Fibroblast of peridontal ligament (primary cell): Measurements from ENCODE around the gene ARPC1B.
A peak's percentile ranks its signal among the peaks of the same experiment; 100 is the strongest.
"Not testable (repeated sequence)": the region's sequence is repeated elsewhere in the genome, so short reads cannot be mapped to it uniquely, and the experiment has no call there.

Experiments used
- DNase-seq: peaks from one replicate; pipeline ENCODE4 v3.0.0-alpha.2; 2010; ENCODE audit errors: extremely low read depth

Gene ARPC1B

GRCh38 chr7:99409806-99410205 lies 35.3 kb downstream of the ARPC1B start:
- no peak for DNase-seq

- no peak for DNase-seq
Measured at GRCh38 chr7:99410635-99411034, 36.1 kb downstream of the ARPC1B start.

- DNase-seq, result peak; percentile 69
Measured at GRCh38 chr7:99415513-99416127, 41.1 kb downstream of the ARPC1B start.

- no peak for DNase-seq
Measured at GRCh38 chr7:99418260-99418659, 43.7 kb downstream of the ARPC1B start.

- DNase-seq, result no peak
Measured at GRCh38 chr7:99419323-99420021, 44.9 kb downstream of the ARPC1B start.

- no peak for DNase-seq
Measured at GRCh38 chr7:99420213-99420612, 45.7 kb downstream of the ARPC1B start.

DNA sequence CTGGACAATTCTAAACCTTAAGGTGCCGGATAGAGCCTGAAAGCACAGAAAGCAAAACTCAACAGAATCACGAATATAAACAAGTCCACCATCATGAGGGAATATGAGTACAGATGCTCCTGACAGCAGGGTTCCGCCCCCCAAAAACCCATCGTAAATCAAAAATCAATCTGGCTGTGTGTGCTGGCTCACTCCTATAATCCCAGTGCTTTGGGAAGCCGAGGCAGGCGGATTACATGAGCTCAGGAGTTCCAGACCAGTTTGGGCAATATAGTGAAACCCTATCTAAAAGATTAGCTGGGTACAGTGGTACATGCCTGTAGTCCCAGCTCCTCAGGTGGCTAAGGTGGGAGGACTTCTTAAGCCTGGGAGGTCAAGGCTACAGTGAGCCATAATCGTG lies 46.5 kb downstream of the ARPC1B start:
- no peak for DNase-seq

- no peak for DNase-seq
Measured at GRCh38 chr7:99422186-99422585, 47.7 kb downstream of the ARPC1B start.

- DNase-seq, result no peak
Measured at GRCh38 chr7:99422625-99423024, 48.1 kb downstream of the ARPC1B start.

DNA sequence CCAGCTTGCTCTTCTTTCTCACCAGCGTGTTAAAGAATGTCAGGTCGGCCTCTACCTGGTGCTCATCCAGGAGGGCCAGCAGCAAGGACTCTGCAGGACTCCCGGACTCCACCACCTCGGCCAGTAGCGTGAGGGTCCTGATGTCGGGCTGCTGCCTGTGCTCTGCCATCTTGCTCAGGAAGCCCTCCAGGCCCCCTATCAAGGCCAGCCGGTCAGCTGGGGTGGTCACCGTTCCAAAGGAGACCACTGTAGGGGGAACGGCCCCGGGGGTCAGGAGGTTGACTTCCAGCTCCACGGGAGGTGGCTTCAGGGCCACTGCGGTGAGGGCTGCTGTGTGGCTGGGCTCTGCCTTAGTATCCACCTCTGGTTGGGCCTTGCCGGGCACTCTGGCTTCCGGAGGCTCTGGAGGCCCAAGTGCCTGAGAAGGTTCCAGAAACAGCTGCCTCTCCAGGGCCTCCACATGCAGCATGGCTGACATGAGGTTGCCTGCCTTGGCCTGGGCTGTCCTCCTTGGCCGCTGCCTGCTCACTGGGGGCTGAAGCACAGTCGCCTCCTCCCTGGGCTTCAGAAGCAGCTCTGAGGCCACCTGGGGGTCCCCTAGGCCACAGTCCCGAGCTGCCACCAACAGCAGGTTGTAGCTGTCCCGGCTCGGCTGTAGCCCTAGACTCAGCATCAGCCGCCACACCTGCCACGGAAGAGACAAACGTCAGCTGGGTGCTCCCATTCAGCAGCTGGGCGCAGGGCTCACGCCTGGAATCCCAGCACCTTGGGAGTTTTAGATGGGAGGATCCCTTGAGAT lies 50.6 kb downstream of the ARPC1B start:
- no peak for DNase-seq

GRCh38 chr7:99428972-99429566 lies 54.5 kb downstream of the ARPC1B start:
- no peak for DNase-seq

DNA sequence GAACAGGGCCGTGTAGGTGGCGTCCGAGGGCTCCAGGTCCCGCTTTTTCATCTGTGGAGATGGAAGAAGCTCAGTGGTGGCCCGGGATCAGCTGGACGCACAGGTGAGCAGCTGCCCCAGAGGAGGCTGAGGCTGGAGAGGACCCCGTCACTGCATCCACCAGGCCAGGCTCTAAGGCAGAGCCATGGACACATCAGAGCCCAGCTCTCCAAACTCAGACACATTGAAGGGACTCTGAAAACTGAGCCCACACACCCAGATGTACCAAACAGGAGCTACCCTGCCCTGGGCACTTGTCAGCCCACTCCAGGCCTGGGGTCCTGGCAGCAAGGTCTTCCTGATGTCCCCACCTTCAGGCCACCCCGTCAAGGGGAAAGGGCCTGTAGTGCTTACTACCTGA lies 55.2 kb downstream of the ARPC1B start:
- no peak for DNase-seq

- DNase-seq, result not testable (repeated sequence)
Measured at GRCh38 chr7:99431756-99432540, 57.4 kb downstream of the ARPC1B start.

DNA sequence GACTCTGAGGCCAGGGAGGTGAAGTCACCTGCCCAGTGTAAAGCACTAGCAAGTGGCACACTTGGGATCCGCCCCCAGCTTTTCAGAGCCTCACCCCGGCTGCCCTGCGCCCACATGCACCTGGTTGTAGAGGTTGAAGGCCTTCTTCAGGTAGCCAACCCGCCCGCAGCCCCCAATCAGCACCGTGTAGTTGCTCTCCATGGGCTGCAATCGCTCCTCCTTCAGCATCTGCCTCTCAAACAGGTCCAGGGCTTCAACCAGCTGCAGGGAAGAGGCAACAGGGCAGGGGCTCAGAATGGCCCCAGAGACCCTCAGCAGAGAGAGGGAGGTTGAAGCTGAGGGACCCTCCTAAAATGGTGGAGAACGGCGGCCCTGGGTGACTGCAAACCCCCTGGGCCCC lies 58.6 kb downstream of the ARPC1B start:
- DNase-seq, result no peak

DNA sequence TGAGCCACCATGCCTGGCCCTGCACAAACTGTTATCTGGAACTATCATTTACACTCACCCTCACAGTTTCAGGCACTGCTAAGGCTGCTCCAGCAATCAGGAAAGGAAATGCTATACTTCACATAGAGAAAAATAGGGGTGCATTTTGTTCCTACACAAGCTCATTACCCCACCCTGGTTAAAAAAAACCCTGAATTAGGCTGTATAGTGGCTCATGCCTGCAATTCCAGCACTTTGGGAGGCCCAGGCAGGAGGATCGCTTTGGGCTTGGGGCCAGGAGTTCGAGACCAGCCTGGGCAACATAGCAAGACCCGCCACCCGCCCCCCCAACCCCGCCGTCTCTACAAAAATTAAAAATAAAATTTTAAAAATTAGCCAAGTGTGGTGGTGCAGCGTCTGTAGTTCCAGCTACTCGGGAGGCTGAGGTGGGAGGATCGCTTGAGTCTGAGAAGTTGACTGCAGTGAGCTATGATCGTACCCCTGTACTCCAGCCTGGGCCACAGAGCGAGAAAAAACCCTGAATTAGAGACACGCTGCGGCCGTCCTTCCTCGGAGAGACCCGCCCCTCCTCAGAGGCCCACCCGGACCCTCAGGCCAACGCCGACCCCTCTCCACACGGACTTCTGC lies 63.5 kb downstream of the ARPC1B start:
- DNase-seq, result no peak

DNA sequence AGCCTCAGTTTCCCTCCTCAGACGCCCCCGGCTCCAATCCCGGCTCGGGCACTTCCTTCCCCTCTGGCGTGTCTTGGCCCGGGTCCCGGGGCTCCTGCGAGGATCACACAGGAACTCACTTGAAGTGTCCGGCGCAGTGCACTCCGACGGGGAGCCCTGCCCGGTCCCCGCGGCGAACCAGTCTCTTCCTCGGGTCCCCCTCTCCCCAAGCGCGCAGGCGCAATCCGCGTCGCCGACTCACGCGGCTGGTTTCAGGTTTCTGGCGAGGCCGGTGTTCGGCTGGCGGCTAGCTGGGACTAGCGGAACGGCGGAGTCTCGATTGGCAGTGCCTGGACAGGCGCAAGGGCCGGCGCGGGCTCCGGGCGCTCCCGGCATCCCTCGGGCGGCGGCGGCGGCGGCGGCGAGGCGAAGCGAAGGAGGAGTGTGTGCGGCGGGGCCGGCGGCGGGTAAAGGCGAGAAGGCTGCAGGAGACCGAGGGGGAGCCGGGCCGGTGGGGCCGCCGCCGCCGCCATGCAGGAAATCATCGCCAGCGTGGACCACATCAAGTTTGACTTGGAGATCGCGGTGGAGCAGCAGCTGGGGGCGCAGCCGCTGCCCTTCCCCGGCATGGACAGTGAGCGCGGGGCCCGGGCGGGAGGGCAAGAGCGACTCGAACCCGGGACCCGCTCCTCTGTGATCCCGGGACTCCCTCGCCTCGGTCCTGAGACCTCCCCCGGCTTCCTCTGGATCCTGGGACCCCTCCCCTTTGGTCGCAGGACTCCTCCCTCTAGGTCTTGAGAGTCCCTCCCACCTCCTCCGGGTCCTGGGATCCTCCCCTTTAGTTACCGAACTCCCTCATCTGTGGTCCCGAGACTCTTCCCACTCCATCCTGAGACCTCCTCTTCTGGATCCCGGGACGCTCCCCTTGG lies 64.3 kb downstream of the ARPC1B start, which contains the start of the genes CPSF4 and PTCD1:
TSS of gene CPSF4 (plus strand) at position 371 of the 908 bp plus-strand sequence. CDS start at position 511, 140 bp downstream.
TSS of gene PTCD1 (minus strand) at position 226 of the 908 bp plus-strand sequence. CDS start 3,556 bp downstream, outside the sequence.
- peak; percentile 92 for DNase-seq

- peak; percentile 41 for DNase-seq
Measured at GRCh38 chr7:99440195-99440594, 65.7 kb downstream of the ARPC1B start.
